GM19397 (cell line): ENCODE results near the gene ALDH1A3.
"Not testable (repeated sequence)": the region's sequence is repeated elsewhere in the genome, so short reads cannot be mapped to it uniquely, and the experiment has no call there.

Experiments used
- ATAC-seq: cut with Tn5 transposase; IDR thresholded peaks from one replicate; pipeline ENCODE4 v1.9.1; 2021; ENCODE audit warnings: mild to moderate bottlenecking, moderate library complexity; ENCODE audit not compliant: unreplicated experiment

The ALDH1A3 gene

DNA sequence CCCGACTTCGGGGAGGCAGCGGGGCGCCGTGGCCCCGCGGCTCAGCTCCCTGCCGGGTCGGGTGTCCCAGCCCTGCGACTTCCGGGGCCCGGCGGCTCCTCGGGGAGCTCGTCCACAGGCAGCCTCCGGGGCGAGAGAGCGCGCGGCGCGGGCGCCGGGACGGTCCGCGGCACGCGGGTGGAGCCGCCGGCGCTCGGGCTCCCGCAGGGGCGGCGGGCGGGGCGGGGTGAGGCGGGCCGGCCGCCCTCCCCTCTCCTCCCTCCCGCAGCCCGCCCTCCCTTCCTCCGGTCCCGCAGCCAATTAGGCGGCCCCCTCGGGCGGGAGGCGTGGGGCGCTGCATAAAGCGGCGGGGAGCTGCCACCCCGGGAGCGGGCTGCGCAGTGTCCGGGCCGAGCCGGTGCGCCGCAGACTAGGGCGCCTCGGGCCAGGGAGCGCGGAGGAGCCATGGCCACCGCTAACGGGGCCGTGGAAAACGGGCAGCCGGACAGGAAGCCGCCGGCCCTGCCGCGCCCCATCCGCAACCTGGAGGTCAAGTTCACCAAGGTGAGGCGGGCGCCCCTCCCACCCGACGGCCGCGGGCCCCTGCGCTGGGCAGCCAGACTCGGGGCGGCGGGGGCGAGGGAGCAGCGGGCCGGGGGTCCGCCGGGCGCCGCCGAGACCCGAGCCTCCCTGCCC lies at the start of gene ALDH1A3:
ALDH1A3 (plus strand) TSS at position 368 of the 675 bp plus-strand sequence; CDS start at position 445, 77 bp downstream.
- no peak for ATAC-seq

DNA sequence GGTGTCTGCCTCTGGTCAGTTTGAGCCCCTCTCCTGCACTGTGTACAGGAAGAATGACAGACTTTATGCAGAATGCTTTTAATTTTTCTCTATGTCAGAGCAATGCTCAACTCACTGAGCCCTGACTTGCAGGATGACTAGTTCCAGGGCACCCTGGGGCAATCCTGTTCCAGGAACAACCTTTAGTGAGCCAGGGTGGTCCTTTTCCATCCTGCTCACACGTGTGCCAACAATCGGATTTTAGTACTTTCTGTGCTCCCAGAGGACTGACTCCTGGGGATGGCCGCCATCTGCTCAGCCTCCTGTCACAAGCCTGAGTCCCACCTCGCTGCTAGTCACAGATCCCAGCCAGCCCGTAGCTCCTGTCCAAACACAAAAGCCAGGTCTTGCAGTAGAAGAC lies 48.2 kb upstream of the ALDH1A3 start:
- ATAC-seq: no peak

DNA sequence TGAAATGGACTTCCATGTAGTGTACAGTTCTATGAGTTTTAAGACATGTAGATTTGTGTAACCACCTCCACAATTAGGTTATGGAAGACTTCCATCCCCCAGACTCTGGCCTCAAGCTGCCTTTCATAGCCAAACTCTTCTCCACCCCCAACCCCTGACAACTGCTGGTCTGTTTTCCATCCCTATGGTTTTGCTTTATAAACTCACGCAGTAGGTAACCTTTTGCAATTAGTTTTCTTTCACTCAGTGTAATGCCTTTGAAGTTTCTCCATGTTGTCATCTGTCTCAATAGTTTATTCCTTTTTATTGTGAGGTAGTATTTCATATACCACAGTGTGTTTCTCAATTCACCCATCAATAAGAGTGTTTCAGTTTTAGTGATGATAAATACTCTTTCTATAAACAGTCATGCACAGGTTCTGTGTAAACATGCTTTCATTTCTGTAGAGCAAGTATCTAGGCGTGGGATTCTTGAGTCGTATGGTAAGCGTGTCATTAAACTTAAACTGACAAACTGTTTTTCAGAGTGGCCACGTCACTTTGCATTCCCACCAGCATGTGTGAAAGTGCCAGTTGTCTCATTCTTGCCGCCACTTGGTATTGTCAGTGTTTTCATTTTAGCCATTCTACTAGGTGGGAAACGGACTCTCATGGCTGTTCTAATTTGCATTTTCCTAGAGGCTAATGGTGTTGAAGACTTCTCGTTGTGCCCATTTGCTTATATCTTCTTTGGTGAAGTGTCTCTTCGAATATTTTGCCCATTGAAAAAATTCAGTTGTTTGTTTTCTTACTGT lies 47.3 kb upstream of the ALDH1A3 start:
- ATAC-seq: no peak

DNA sequence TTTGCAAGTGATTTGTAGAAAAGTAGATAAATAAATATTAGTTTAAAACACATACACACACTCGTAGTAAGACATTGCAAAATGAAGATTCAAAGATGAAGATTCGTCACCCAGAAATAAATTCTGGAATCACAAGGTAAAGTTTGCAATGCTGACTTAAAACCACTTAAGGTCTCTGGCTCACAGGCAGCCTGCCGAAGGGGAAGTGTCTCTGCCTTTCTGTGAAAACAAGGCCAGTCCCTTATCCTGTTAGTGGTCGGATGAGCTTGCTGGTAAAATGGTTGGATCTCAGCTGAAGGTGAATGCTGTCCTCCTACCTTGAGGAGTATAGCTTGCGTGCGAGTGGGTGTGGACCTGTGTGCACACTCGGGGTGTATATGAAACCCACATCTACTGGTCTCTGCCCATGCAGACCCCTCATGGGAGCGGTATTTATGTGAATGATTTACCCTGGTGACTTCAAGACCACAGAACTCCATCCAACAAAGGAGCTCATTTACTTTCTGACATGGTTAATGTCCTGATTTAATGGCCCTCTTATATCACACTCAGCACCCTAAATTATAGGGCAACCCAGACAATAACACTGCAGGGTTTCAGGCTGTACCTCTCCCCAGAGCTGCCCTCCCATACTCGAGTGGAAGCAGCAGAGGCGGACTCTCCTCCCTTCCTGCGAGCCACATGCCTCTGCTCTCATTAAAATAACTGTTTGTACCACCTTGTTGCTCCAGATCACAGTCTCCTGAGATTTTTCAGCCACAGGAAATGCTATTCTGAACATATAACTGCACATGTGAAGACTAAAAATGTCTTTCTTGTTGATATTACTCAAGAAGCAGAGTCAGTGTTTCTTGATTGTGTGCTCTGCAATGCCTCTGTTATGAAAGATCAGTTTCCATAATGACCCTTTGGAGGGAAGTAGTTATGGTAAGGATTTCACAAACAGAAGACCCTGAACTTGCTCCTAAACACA lies 45.9 kb upstream of the ALDH1A3 start:
- ATAC-seq: no peak

DNA sequence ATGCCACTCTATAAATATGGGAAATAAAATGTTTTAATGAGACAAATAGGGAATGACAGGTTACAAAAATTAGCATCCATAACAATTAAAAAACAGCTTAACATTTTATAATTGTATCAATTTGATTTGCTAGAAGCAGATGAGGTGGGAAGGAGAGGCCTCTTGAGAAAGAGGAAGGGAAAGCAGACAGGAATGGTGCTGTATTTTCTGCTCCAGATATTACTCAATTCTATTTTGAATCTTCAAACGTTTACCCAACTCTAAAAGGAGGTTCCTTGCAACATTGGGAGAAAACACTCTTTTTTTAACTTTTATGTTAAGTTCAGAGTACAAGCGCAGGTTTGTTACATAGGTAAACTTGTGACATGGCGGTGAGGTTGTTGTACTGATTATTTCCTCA lies 44.9 kb upstream of the ALDH1A3 start:
- ATAC-seq: no peak

DNA sequence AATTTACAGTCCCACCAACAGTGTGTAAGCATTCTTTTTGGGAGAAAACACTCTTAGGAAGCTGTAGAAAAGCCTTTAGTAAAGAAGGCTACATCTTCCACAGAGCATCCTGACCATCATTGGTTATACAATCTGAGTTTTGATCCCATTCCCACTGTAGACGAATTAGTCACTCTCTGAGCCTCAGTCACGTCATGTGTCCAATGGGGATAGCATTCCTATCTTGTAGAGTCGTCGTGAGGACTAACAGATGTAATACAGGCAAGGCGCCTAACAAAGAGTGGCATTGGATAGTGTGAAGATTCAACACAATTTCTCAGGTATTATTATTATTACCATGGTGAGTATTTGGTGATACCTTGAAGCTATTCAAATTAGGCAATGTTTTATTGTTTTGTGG lies 44.0 kb upstream of the ALDH1A3 start:
- ATAC-seq: no peak

DNA sequence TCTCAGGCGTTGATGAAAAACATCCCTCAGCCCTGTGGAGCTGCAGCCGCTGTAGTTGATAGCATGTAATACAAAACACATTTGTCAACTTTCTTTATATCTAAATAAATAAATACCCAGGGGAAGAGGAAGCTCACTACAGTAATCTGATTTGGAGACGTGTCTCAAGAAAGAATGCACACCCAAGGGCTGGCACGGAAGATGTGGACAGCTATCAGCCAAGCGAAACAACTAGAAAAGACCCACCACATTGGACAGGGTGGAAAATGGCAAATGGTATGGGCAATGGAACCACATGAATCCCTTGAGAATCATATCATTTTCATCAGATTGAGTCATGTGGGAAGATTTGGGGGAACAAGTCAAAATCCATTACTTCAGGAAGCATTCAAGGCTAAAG lies 43.1 kb upstream of the ALDH1A3 start:
- ATAC-seq: no peak

DNA sequence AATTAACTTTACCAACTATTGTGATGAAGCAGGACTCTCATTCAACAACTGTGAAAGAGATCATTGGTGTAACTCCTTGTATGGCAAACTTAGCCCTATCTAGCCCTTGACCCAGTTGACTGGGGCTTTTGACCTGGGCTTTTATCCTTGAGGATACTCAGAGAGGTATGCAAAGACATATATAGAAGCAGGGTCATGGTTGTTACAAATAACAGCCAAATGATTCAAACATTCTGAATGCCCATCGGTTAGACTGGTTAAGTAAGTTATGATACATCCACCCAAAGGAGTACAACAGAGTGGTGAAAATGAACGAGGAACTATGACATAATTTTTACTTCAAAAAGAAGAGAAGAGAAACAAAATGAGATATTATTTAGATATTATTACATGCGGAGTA lies 38.2 kb upstream of the ALDH1A3 start:
- no peak for ATAC-seq

DNA sequence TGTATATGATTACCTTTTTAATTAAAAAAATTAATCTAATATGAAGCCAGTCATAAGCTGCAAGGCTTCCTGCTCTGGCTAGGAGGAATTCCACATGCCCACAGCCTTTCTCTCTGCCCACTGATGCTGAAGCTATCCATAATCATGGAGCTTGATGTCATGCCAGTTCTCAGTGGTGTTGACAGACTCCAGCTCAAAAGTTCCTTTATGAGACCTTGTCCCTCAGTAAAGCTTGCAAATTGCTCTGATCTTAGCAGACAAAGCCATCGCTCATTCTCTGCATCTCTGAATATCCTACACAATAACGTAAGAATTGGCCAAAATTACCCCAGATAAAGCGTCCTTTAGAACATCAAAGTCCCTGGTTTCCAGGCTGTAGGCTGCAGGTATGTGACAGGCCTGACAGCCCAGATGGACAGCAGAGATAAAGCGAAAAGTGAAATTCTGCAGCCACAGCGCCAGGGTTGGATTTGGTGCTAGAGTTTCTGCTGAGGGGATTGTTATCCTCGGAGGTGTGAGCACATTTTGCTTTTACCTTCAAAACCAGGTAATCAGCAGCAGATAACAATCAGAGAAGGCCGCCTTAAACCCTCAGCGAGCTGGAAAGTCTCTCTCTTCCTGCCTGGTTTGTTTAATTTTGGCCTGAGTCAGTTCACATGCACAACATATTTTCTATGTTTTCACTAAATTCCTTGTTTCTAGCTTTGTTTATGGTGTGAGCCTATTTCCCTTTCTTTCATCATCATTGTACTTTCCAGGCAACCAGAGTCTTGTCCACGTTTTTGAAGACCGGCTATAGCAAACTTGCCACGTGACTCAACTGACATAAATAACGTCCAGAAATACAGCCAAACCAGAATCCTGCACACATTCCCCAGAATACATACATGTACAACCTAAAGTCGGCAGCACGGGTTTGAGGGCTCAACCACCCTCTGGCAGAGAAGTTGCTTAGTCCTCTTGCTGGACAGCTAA lies 36.6 kb upstream of the ALDH1A3 start:
- ATAC-seq: no peak

DNA sequence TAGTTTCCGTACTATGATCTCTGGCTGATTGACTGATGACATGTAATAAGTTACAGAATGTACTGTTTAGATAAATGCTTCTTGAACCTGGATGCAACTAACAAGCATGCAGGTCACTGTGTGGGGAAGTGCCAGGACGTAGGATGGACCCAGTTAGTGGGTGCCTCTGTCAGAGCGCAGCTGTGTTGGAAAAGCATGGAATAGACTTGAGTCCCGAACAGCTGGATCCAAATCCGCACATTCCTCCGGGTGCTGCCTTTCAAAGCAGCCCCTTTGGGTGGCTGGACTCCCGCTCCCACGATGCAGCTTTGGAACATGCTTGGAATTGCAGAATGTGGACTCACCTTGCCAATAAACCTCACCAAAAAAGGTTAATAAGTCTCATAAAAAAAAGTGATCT lies 35.5 kb upstream of the ALDH1A3 start:
- ATAC-seq: no peak

DNA sequence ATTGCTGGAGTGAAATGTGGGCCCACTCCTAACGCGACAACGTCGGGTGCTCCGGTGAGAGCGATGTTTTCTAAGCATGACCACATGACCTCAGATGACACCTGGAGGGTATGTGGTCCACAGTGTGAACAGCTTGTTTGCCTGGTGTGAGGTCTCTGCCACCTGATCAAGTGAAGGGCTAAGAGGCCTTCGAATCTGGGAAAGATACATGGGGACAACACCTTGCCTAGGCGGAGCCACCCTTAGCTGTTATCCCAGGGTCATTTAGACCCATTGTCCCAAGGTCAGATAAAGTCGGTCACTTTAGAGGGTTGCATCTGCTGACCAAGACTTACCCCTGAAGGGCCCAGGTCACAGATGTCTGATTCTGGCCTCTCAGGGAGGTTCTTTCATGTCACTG lies 34.9 kb upstream of the ALDH1A3 start:
- no peak for ATAC-seq

DNA sequence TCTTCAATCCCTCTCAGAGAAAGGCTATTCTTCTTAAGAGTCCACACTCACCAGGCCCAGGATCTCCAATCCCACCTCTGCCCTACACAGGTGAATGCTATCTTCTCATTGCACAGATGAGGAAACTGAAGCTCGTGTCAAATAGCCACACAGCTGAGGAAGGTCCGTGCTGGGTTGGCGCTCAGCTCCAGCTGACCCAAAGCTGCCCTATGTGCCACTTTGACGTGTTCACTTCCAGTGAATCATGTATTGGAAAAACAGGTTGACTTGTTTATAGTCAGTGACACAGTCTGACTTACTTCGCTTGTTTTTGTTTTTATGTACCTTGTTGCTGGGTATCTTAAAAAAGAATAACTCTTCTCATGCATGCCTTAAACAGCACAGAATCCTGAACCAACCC lies 32.4 kb upstream of the ALDH1A3 start:
- no peak for ATAC-seq

DNA sequence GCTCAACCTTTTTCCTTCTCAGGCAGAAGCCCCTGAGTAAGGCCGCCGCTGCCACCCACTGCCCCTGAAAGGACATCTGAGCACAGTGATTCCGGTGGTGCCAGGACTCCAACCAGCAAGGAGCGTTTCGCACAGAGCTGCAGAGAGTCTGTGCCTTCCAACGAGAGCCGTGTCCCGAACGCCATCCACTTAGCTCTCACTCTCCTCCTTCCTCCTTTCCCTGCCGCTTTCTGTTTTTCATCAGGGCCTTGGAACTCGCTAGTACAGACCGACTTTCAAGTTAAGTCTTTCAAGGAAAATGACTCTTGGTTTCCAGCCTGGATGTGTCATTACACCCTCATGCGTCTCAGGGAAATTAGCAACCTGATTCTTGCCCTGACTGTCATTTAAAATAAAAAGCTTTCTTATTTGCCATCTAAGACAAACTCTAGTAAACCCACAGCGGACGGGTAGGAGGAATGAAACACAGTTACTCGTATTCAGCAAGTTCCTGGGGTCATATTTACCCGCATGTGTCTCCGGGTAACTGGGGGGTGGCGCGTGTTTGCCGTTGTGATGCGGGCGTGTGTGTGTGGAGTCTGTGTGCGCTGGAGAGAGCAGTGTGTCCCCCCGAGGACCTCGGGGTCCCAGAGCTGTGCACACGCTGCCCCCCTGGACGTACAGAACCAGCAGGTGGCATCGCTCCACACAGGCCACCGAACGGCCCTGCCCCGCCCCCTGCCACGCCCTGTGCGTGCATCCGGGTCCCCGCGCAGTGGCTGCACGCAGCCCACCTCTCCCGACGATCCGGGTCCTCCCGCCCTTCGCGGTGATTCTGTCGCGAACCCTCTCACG lies 30.4 kb upstream of the ALDH1A3 start:
- peak; percentile 67 for ATAC-seq

DNA sequence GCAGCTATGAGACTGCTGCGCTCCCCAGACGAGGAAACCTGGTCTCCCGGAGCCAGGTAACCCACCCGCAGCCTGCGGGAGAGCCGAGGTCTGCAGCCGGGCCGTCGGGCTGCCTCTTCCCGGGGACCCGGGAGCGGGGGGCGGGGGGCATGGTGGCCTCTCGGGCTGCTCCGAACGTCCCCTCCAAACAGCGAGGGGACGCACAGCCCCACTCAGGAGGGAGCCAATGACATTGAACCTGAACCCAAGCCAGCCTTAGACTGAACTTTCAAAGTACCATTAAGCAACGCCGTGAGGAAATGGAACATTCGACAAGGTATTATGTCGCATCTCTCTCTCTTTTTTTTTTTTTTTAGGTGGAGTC lies 29.8 kb upstream of the ALDH1A3 start:
- no peak for ATAC-seq

DNA sequence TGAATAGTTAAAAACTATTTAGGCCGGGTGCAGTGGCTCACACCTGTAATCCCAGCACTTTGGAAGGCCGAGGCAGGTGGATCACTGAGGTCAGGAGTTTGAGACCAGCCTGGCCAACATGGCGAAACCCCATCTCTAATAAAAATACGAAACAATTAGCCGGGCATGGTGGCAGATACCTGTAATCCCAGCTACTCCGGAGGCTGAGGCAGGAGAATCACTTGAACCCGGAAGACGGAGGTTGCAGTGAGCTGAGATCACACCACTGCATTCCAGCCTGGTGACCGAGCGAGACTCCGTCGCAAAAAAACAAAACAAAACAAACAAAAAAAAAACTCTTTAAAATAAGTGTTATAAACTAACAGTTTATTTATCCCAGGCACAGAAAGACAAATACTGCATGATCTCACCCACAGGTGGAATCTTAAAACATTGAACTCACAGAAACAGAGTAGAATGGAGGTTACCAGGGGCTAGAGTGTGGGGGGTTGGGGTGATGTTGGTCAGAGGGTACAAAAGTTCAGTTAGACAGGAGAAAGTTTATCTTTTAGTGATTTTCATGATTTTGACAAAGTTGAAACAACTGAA lies 28.1 kb upstream of the ALDH1A3 start:
- ATAC-seq: not testable (repeated sequence)

DNA sequence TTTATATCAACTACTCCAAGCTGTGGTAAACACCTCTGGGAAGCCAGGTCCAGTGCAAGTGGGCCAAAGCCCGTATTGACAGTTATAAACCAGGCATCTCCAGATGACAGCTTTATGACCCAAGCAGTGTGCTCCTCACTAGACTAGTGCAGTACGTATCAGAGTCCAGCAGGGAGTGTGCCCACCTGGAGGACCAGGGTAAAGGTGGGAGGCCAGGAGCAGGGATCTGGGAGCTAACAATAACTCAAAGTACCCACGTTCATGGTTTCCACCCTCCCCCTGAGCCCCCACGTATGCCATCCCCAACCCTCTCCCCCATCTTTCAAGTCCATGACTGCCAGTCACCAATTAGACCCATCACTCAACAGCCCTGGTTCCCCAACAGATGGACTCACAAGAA lies 27.0 kb upstream of the ALDH1A3 start:
- no peak for ATAC-seq

DNA sequence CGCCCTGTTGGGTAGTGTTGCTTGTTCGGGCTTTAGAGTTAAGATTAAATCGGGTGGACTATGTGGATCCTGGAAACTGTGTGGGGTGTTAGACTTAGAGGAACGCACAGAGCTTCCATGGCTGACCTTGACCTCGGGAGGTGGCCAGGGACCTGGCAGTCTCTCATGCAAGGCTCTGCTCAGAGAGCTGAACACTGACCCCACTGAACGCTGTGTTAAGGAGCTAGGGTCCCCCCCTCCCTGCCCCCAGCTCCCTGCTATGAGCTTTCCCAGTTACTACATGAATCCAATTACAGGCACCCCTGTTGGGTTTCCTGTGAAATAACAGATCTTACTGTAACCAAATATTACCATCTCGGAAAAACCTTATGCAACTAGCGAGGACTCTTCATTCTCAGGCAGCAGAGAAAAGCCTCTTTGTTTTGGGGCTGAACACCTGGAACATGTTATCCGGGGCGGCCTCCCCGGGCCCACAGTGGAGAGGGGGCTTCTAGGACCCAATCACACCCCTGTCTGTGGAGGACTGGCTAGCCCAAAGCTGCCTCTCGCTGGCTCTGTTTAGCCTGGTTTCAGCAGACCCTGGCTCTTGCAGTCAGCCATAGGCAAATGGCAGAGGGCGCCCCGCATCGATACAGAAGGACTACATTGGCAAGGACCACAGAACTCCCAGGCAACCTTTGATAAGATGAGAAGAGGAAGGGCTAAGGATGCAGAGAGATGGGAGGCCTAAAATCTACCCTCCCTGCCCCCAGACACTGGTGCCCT lies 25.8 kb upstream of the ALDH1A3 start:
- no peak for ATAC-seq

DNA sequence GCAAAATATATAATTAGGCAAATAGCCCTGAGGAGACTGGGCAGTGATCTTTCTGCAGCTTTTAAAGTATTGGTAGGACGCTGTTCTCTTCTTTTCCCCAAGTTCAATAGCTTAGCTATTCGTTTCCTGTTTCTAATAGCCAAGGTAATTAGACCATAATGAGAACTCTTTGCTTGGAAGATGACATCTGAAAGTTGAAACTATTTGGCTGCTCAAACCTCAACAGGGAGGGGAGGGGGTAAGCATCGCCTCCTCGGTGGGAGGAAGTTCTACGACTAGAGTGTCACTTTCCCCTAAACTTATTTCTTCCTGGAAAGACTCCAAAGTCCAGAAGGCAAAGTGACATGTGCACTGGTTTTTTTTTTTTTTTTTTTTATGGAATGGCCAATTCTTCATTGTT lies 22.8 kb upstream of the ALDH1A3 start:
- no peak for ATAC-seq
